ENCODE results near the gene CNGA4. TPM values are rescaled to one million over a fixed set of nuclear protein-coding genes. Genes with fewer than 3 reads are reported as not detected.

CNGA4 gene
- total RNA-seq, 2 donors from 2014 or later: not detected

DNA sequence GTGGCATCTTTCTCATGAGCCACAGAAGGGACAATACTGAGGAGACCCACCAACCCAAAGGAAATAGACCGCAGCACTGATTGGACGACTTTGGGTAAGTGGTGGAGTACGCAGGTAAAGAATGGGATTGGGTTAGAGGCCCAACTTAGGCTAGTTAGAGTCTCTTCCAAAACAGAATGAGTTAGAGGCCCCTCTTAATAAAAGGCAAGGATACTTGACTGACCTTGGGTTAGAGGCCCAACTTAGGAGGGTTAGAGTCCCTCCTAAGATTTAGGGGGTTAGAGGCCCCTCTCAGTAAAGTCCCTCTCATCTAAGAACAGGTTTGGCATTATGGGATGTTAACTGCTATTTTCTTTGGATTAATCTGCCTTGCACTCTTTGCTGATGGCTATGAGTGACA, 45.4 kb downstream of the CNGA4 start:
- ATAC-seq (ENCODE audit: insufficient number of reproducible peaks, low FRiP score, low read depth): no peak

GRCh38 chr11:6285019-6285418, 46.1 kb downstream of the CNGA4 start:
- Histone ChIP-seq H3K36me3 (no peaks in the 10 kb centered on the region), H3K27ac (no peak overlapping the region), H3K4me1 (ENCODE audit: control insufficient read depth in 1 of 2, low read depth in 2 of 2) (no peaks in the 10 kb centered on the region), H3K27me3 (replicated peaks; ENCODE audit: insufficient read depth) (no peaks in the 10 kb centered on the region), H3K4me3 (no peak overlapping the region), H3K9me3 (no peaks in the 10 kb centered on the region)
- no peak for ATAC-seq (ENCODE audit: insufficient number of reproducible peaks, low FRiP score, low read depth)
- TF ChIP-seq, protein P1, sequence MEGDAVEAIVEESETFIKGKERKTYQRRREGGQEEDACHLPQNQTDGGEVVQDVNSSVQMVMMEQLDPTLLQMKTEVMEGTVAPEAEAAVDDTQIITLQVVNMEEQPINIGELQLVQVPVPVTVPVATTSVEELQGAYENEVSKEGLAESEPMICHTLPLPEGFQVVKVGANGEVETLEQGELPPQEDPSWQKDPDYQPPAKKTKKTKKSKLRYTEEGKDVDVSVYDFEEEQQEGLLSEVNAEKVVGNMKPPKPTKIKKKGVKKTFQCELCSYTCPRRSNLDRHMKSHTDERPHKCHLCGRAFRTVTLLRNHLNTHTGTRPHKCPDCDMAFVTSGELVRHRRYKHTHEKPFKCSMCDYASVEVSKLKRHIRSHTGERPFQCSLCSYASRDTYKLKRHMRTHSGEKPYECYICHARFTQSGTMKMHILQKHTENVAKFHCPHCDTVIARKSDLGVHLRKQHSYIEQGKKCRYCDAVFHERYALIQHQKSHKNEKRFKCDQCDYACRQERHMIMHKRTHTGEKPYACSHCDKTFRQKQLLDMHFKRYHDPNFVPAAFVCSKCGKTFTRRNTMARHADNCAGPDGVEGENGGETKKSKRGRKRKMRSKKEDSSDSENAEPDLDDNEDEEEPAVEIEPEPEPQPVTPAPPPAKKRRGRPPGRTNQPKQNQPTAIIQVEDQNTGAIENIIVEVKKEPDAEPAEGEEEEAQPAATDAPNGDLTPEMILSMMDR (IDR thresholded peaks at IDR 0.05): no peak
- no peak for DNase-seq (ENCODE audit: low spot score)

More for the DNA sequence above, 45.4 kb downstream of the CNGA4 start:
- Histone ChIP-seq H3K27ac (no peak overlapping the region), H3K36me3 (no peaks in the 10 kb centered on the region), H3K4me1 (ENCODE audit: control insufficient read depth in 1 of 2, low read depth in 2 of 2) (no peaks in the 10 kb centered on the region), H3K27me3 (replicated peaks; ENCODE audit: insufficient read depth) (no peaks in the 10 kb centered on the region), H3K9me3 (no peaks in the 10 kb centered on the region), H3K4me3 (no peak overlapping the region)
- DNase-seq (ENCODE audit: low spot score): no peak
- TF ChIP-seq, protein P1 (IDR thresholded peaks at IDR 0.05): no peak

Other genes starting within 250 kb of the CNGA4 start
- not detected for gene OR56A4, start 232.1 kb upstream of the CNGA4 start, total RNA-seq
- gene OR56A1, start 208.3 kb upstream of the CNGA4 start, total RNA-seq: not detected
- not detected for gene OR56B4, start 131.4 kb upstream of the CNGA4 start, total RNA-seq
- not detected for gene OR52B2, start 68.8 kb upstream of the CNGA4 start, total RNA-seq
- gene OR52W1, start 39.9 kb upstream of the CNGA4 start, total RNA-seq: not detected
- not detected for gene C11orf42, start 33.5 kb upstream of the CNGA4 start, total RNA-seq
- 10 to 100 TPM; 53.4 to 63.2 TPM for gene FHIP1B, start 4.5 kb upstream of the CNGA4 start, total RNA-seq
- not detected for gene CCKBR, start 20.7 kb downstream of the CNGA4 start, total RNA-seq
- gene CAVIN3, start 81.4 kb downstream of the CNGA4 start, total RNA-seq: 100 to 1,000 TPM; 303 to 717 TPM
- gene SMPD1, start 151.4 kb downstream of the CNGA4 start, total RNA-seq: 10 to 100 TPM; 36.6 to 51.3 TPM
- gene APBB1, start 180.0 kb downstream of the CNGA4 start, total RNA-seq: 10 to 100 TPM; 40.0 to 63.6 TPM
- gene HPX, start 201.9 kb downstream of the CNGA4 start, total RNA-seq: 1 to 10 TPM in 1 of 2 donors, under 1 TPM in 1; 0.54 to 2.9 TPM
- 10 to 100 TPM; 40.3 to 40.4 TPM for gene TRIM3, start 234.9 kb downstream of the CNGA4 start, total RNA-seq
- gene ARFIP2, start 242.2 kb downstream of the CNGA4 start, total RNA-seq: 10 to 100 TPM; 52.1 to 62.8 TPM
- gene TIMM10B, start 242.4 kb downstream of the CNGA4 start, total RNA-seq: 10 to 100 TPM; 47.7 to 49.9 TPM